8988T (cell line): ENCODE measurements around the gene ZNF217.
A peak's percentile ranks its signal among the peaks of the same experiment; 100 is the strongest.
"Not testable (repeated sequence)": the region's sequence is repeated elsewhere in the genome, so short reads cannot be mapped to it uniquely, and the experiment has no call there.

Source experiments
- DNase-seq: peaks from one replicate; pipeline ENCODE4 v3.0.0; 2011

The ZNF217 gene

GRCh38 chr20:53562104-53562764, 31.4 kb downstream of the ZNF217 start:
- not testable (repeated sequence) for DNase-seq

- no peak for DNase-seq
Observed at GRCh38 chr20:53561505-53561904, 32.1 kb downstream of the ZNF217 start.

- no peak for DNase-seq
Observed at GRCh38 chr20:53559816-53560215, 33.8 kb downstream of the ZNF217 start.

- DNase-seq, result no peak
Observed at GRCh38 chr20:53557130-53557529, 36.5 kb downstream of the ZNF217 start.

GRCh38 chr20:53556267-53556897, 37.3 kb downstream of the ZNF217 start:
- no peak for DNase-seq

GRCh38 chr20:53555816-53556215, 37.8 kb downstream of the ZNF217 start:
- DNase-seq, result no peak

GRCh38 chr20:53555081-53555480, 38.6 kb downstream of the ZNF217 start:
- DNase-seq, result no peak

GRCh38 chr20:53552572-53552893, 41.1 kb downstream of the ZNF217 start:
- DNase-seq, result not testable (repeated sequence)

- not testable (repeated sequence) for DNase-seq
Observed at GRCh38 chr20:53551719-53552571, 41.7 kb downstream of the ZNF217 start.

GRCh38 chr20:53550280-53551187, 43.1 kb downstream of the ZNF217 start:
- DNase-seq, result no peak

GRCh38 chr20:53547664-53548239, 45.9 kb downstream of the ZNF217 start:
- DNase-seq, result peak; percentile 70

- DNase-seq, result no peak
Observed at GRCh38 chr20:53539516-53539915, 54.1 kb downstream of the ZNF217 start.

GRCh38 chr20:53536382-53536781, 57.3 kb downstream of the ZNF217 start:
- not testable (repeated sequence) for DNase-seq

GRCh38 chr20:53535878-53536277, 57.8 kb downstream of the ZNF217 start:
- DNase-seq, result no peak

- DNase-seq, result no peak
Observed at GRCh38 chr20:53534037-53534436, 59.6 kb downstream of the ZNF217 start.

- DNase-seq, result no peak
Observed at GRCh38 chr20:53533500-53533899, 60.1 kb downstream of the ZNF217 start.

- DNase-seq, result not testable (repeated sequence)
Observed at GRCh38 chr20:53532654-53533312, 60.9 kb downstream of the ZNF217 start.

GRCh38 chr20:53530440-53530839, 63.2 kb downstream of the ZNF217 start:
- no peak for DNase-seq

- no peak for DNase-seq
Observed at GRCh38 chr20:53529658-53530057, 64.0 kb downstream of the ZNF217 start.

GRCh38 chr20:53527196-53527595, 66.4 kb downstream of the ZNF217 start:
- DNase-seq, result no peak

- DNase-seq, result no peak
Observed at GRCh38 chr20:53524589-53525312, 68.9 kb downstream of the ZNF217 start.
